ENCODE results near the gene AIF1L.

DNA sequence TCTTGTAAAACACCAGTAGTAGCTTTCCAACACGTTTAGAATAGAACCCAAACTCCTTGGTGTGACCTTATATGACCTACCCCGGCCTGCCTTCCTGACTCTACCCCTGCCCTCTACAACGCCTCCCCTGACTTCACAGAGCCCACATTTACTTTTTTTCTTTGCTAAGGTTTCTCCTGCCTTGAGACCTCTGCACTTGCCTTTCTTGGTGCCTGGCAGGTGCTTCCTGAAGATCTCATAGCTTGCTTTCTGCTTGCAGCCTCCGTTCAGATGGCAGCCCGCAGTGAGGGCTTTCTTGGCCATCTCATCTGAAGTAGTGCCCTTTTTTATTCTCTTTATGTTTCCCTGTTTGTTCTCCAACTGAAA is 53.3 kb downstream of the AIF1L start:
- TF ChIP-seq POLR2A (IDR thresholded peaks at IDR 0.05; ENCODE audit: low read depth, low read length) (no peak), POLR2AphosphoS5 (IDR thresholded peaks at IDR 0.05; ENCODE audit: low read depth, low read length) (no peak), TAF1 (IDR thresholded peaks at IDR 0.05; ENCODE audit: borderline replicate concordance, low read depth, low read length) (no peak)

Data from GM12892 (cell line).